Pancreas (tissue), 10 donors: ENCODE results near the gene MROH9. TPM values are rescaled to one million over a fixed set of nuclear protein-coding genes. Genes with fewer than 3 reads are reported as not detected.

Experiments
- ATAC-seq, 4 donors: fragments of 200-7000 bp; cut with Tn5 transposase; one replicate each; pipeline versions ENCODE4 v1.8.0 to v1.9.1; 2020; ENCODE audit warnings: mild to moderate bottlenecking in 4 of 4, moderate library complexity in 4 of 4
- DNase-seq, 6 donors: peaks; one replicate each; pipeline ENCODE4 v3.0.0-alpha.2; 2020
- FAIRE-seq: peaks from 2 replicates; lab custom pipeline; 2012; peaks lifted over from hg19 to GRCh38; lab: Jason Lieb, UNC
- H3K27ac ChIP-seq, 4 donors: fragments of 200-600 bp; sonication (generic); 1 replicate in 3 of 4; 2 replicates in 1 of 4; pipeline versions ENCODE4 v1.5.0 to v1.8.0; 2020
- H3K27me3 ChIP-seq, 4 donors: fragments of 200-600 bp; one replicate each; pipeline ENCODE4 v1.8.0; 2021
- H3K36me3 ChIP-seq, 3 donors: fragments of 200-600 bp; sonication (generic) in 1 of 3; one replicate each; pipeline versions ENCODE4 v1.5.0 to v1.8.0; 2020 to 2021
- H3K4me1 ChIP-seq, 3 donors: fragments of 200-600 bp; one replicate each; pipeline ENCODE4 v1.8.0; 2021
- H3K4me3 ChIP-seq, 4 donors: fragments of 200-600 bp; sonication (generic) in 2 of 4; one replicate each; pipeline versions ENCODE4 v1.5.0 to v1.8.0; 2020 to 2021
- H3K9me3 ChIP-seq, 4 donors: fragments of 200-600 bp; one replicate each; pipeline ENCODE4 v1.8.0; 2021
- CTCF ChIP-seq, 4 donors: fragments of 200-600 bp; sonication (generic) in 3 of 4; IDR thresholded peaks; one replicate each; pipeline versions ENCODE4 v1.5.0 to v1.8.0; 2021; ENCODE audit warnings: antibody characterized with exemption in 4 of 4
- WGBS, 2 donors: extraction: QIAGEN DNeasy Blood & Tissue Kit; methylation state at CpG; one replicate each; pipeline ENCODE4 v1.1.7; 2013; 5-methylcytosine and 5-hydroxymethylcytosine counted together
- intact Hi-C, 3 donors: fragments of 100-400 bp; cut with DNase I; formaldehyde crosslinking; loops; one replicate each; pipeline versions ENCODE4 v1.11.1 to v1.14.2; 2022
- polyA plus RNA-seq, 2 donors: library from polyadenylated mRNA; stranded (reverse); fragments of 200-250 nt; gene quantifications; one replicate each; pipeline ENCODE4 v1.2.3, GENCODE V29; 2013
- total RNA-seq, 6 donors: library from RNA; stranded (reverse); fragmentation: NEBNext Ultra II Directional in 4 of 6; extraction: Animal tissue kit (Norgen Biotek cat#: 25700) in 4 of 6; gene quantifications; one replicate each; pipeline versions ENCODE4 v1.2.1 to v1.2.4, GENCODE V29; 2021 to 2023
- donor health status: healthy with polysubstance abuse.
- donor health status: DM: no; HTN: no; CAD: no; lungs with moderate emphysema.
- donor health status: DM: no; HTN: no; CAD: no.
- donor health status: control.
- donor health status: control.
- donor health status: Bipolar disorder and iron deficiency.
- donor health status: DM: yes; HTN: yes; CAD: no.
- donor health status: DM: no; HTN: no; CAD: no.
- donor health status: DM: no; HTN: no; CAD: no.
- donor health status: DM: yes; HTN: yes; CAD: no.

The MROH9 gene
- total and polyA plus RNA-seq, 8 donors = not detected

- intact Hi-C loops = no loop called here
- Histone ChIP-seq H3K4me1 (no peaks in the 10 kb centered on the region), H3K27me3 (no peaks in the 10 kb centered on the region), H3K4me3 (no peak overlapping the region), H3K36me3 (no peaks in the 10 kb centered on the region), H3K27ac (no peak overlapping the region), H3K9me3 (no peaks in the 10 kb centered on the region)
- 65 to 74% methylated on average over 3 of the region's 3 CpGs for WGBS, 2 donors
- no peak for TF ChIP-seq CTCF (IDR thresholded peaks at IDR 0.05)
- FAIRE-seq (no peak), ATAC-seq (no peak), DNase-seq (no peak)
Observed at GRCh38 chr1:170891872-170892271, 43.5 kb upstream of the MROH9 start.

DNA sequence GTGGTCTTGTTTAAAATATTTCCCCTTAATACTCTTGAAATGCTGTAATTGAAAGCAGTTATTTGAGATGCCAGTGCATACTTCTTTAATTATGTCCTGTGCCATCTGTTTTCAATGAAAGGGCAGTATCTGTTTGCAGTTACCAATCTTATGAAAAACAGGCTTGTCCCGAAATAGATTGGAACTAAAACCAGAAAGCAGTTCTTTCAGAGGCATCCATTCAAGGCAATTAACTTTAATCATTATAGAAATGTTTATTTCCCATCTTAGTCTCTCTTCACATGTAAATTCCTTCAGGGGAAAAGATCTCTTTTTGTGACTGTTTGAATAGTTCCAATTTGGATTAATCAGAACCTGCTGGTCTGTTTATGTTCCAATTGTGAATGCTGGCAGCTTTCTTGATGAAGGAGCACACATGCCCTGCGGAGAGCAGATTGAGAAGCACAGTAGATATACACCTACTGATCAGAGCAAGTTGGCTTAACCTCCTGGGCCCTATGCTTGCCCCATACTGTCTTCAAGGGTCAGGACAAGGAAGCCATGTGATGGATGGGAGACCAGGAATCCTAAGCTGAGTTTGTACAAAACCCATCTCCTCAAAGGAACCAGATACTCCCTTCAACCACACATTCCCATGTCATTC is 41.6 kb upstream of the MROH9 start:
- no peaks in the 10 kb centered on the region for H3K36me3 ChIP-seq
- no peak for DNase-seq
- no peaks in the 10 kb centered on the region for H3K27me3 ChIP-seq
- no peak overlapping the region for H3K27ac ChIP-seq
- H3K4me1 ChIP-seq = no peaks in the 10 kb centered on the region
- TF ChIP-seq CTCF (IDR thresholded peaks at IDR 0.05) = no peak
- no peak for FAIRE-seq
- H3K4me3 ChIP-seq = no peak overlapping the region
- no peaks in the 10 kb centered on the region for H3K9me3 ChIP-seq
- intact Hi-C loops = no loop called here
- 50 to 62% methylated on average over 2 of the region's 2 CpGs for WGBS, 2 donors
- no peak for ATAC-seq

DNA sequence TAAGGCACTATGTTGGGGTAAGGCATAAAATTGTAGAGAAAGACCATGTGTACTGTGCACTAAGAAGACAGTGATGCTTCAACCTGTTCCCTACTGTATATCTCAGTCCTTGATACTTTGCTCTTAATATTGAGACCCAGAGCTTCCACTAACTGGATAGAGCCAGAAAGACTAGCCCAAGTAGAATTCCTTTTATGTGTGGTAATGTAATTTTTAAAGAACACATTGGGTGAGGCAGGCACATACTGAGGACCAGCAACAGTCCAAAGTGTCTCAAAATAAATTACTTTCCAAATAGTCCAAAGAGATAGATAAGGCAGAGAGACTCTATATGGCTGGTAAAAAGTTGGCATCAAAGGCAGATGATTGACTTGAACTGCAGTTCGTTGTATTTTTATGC is 31.4 kb upstream of the MROH9 start:
- intact Hi-C loops = no loop called here
- Histone ChIP-seq H3K4me1 (no peaks in the 10 kb centered on the region), H3K27ac (no peak overlapping the region), H3K9me3 (peaks cover 0 to 3% (median 0%) of the 10 kb centered on the region in 4 donors), H3K4me3 (no peak overlapping the region), H3K36me3 (no peaks in the 10 kb centered on the region), H3K27me3 (peaks cover 0 to 6% (median 0%) of the 10 kb centered on the region in 4 donors)
- 56 to 68% methylated on average over 1 of the region's 1 CpG for WGBS, 2 donors
- no peak for TF ChIP-seq CTCF (IDR thresholded peaks at IDR 0.05)
- ATAC-seq (no peak), DNase-seq (no peak), FAIRE-seq (no peak)

GRCh38 chr1:170908942-170909341 is 26.4 kb upstream of the MROH9 start:
- intact Hi-C loops = no loop called here
- FAIRE-seq (no peak), DNase-seq (no peak), ATAC-seq (no peak)
- no peak overlapping the region for H3K4me3 ChIP-seq
- no peaks in the 10 kb centered on the region for H3K27me3 ChIP-seq
- TF ChIP-seq CTCF (IDR thresholded peaks at IDR 0.05) = no peak
- H3K9me3 ChIP-seq = no peaks in the 10 kb centered on the region
- WGBS, 2 donors = 63% methylated on average over 1 of the region's 1 CpG
- no peaks in the 10 kb centered on the region for H3K36me3 ChIP-seq
- H3K27ac ChIP-seq = no peak overlapping the region
- no peaks in the 10 kb centered on the region for H3K4me1 ChIP-seq

DNA sequence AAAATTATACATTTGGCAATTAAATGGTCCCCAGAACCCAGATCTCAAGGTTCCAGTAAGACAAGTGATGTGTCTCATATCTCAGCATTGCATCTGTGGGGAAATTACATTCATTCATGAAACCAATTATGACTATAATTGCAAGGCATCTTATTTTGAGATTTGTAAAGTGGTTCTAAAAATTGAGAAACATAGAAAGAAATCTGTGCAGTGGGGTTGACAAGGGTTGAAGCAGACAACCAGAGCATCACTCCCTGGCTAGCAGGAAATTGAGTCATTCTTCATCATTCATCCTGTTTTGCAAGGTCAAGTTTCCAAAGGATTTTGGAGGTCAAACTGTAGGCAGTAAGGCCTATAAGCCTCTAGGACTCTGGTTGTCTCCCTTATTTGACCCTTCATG is 25.1 kb upstream of the MROH9 start:
- FAIRE-seq = no peak
- Histone ChIP-seq H3K4me1 (no peaks in the 10 kb centered on the region), H3K36me3 (no peaks in the 10 kb centered on the region), H3K27me3 (no peaks in the 10 kb centered on the region), H3K4me3 (no peak overlapping the region), H3K9me3 (no peaks in the 10 kb centered on the region), H3K27ac (no peak overlapping the region)
- DNase-seq = no peak
- TF ChIP-seq CTCF (IDR thresholded peaks at IDR 0.05) = no peak
- ATAC-seq = no peak
- intact Hi-C loops = no loop called here
